HG03432 (cell line): ENCODE measurements around the gene CD93.

Experiments
- ATAC-seq: cut with Tn5 transposase; IDR thresholded peaks from one replicate; pipeline ENCODE4 v1.9.1; 2021; ENCODE audit warnings: mild to moderate bottlenecking, moderate library complexity; ENCODE audit not compliant: unreplicated experiment

Gene CD93

GRCh38 chr20:23086056-23086566, at the start of gene CD93:
Gene CD93, minus strand, starts transcription at chr20:23086324. Its CDS starts 132 bp downstream, at chr20:23086192.
- ATAC-seq = peak; percentile 71

GRCh38 chr20:23133560-23133998, 47.5 kb upstream of the CD93 start:
- no peak for ATAC-seq

GRCh38 chr20:23132930-23133559, 46.9 kb upstream of the CD93 start:
- no peak for ATAC-seq

- ATAC-seq = no peak
Measured at GRCh38 chr20:23132293-23132929, 46.3 kb upstream of the CD93 start.

GRCh38 chr20:23131766-23132165, 45.6 kb upstream of the CD93 start:
- no peak for ATAC-seq

GRCh38 chr20:23130622-23131140, 44.6 kb upstream of the CD93 start:
- ATAC-seq = no peak

GRCh38 chr20:23129891-23130621, 43.9 kb upstream of the CD93 start:
- ATAC-seq = no peak

- ATAC-seq = no peak
Measured at GRCh38 chr20:23129266-23129665, 43.1 kb upstream of the CD93 start.

GRCh38 chr20:23128461-23129125, 42.5 kb upstream of the CD93 start:
- ATAC-seq = no peak

- no peak for ATAC-seq
Measured at GRCh38 chr20:23127506-23128279, 41.6 kb upstream of the CD93 start.

GRCh38 chr20:23126281-23127061, 40.3 kb upstream of the CD93 start:
- ATAC-seq = peak; percentile 12

- peak; percentile 60 for ATAC-seq
Measured at GRCh38 chr20:23125625-23126191, 39.6 kb upstream of the CD93 start.

GRCh38 chr20:23125159-23125558, 39.0 kb upstream of the CD93 start:
- ATAC-seq = no peak

GRCh38 chr20:23123886-23124285, 37.8 kb upstream of the CD93 start:
- ATAC-seq = no peak

- ATAC-seq = no peak
Measured at GRCh38 chr20:23122796-23123655, 36.9 kb upstream of the CD93 start.

- no peak for ATAC-seq
Measured at GRCh38 chr20:23122321-23122720, 36.2 kb upstream of the CD93 start.

- ATAC-seq = no peak
Measured at GRCh38 chr20:23121751-23122320, 35.7 kb upstream of the CD93 start.
